ENCODE measurements around the gene HSPH1.

DNA sequence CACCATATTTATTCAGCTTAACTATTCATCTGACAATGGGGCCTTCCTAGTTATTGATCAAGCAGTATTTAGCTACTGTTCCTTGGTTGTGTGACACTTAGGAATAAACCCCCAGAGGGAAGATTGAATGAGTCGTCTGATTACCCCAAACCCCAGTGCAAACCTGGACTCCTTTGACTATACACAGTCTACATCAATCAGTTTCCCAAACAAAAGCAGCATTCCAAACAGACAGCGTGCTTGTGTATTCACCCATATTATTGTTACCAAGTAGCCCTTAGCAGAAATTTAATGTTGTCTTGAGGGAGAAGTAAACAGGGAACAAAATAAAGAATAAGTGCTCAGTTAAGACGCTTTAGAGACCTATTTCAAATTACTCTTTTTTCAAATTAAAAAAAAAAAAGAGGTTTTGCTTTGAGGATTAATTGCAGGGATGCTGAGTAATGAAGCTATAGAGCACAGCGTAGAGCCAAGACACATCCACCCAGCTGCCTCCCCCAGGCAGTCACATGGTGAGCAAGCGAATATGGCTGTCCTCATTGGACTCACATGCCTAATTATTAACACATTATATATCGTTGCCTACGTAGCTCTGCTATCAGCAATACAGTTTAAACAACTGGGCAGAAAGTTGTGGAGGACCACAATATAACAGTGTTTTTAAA, 23.4 kb upstream of the HSPH1 start:
- TF ChIP-seq, protein P1, sequence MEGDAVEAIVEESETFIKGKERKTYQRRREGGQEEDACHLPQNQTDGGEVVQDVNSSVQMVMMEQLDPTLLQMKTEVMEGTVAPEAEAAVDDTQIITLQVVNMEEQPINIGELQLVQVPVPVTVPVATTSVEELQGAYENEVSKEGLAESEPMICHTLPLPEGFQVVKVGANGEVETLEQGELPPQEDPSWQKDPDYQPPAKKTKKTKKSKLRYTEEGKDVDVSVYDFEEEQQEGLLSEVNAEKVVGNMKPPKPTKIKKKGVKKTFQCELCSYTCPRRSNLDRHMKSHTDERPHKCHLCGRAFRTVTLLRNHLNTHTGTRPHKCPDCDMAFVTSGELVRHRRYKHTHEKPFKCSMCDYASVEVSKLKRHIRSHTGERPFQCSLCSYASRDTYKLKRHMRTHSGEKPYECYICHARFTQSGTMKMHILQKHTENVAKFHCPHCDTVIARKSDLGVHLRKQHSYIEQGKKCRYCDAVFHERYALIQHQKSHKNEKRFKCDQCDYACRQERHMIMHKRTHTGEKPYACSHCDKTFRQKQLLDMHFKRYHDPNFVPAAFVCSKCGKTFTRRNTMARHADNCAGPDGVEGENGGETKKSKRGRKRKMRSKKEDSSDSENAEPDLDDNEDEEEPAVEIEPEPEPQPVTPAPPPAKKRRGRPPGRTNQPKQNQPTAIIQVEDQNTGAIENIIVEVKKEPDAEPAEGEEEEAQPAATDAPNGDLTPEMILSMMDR (IDR thresholded peaks at IDR 0.05; ENCODE audit: low read length), result no peak
- no peak for TF ChIP-seq EZH2phosphoT487 (IDR thresholded peaks at IDR 0.05; ENCODE audit: low read length)
